Ovary (tissue), 9 donors: ENCODE results near the gene ITPK1. TPM values are rescaled to one million over a fixed set of nuclear protein-coding genes. Genes with fewer than 3 reads are reported as not detected.

Experiments used
- DNase-seq, 5 donors: peaks; one replicate each; pipeline ENCODE4 v3.0.0-alpha.2; 2019 to 2020
- H3K27ac ChIP-seq, 2 donors: fragments of 200-600 bp; one replicate each; pipeline versions ENCODE4 v1.5.1 to v1.8.0; 2019 to 2022
- H3K27me3 ChIP-seq: fragments of 200-600 bp; one replicate; pipeline ENCODE4 v1.8.0; 2022
- H3K36me3 ChIP-seq: fragments of 200-600 bp; sonication (generic); one replicate; pipeline ENCODE4 v1.5.1; 2019
- H3K4me1 ChIP-seq: one replicate; pipeline ENCODE4 v1.8.1; 2013; ENCODE audit warnings: mild to moderate bottlenecking, moderate library complexity; ENCODE audit not compliant: insufficient read depth
- H3K4me3 ChIP-seq: fragments of 200-600 bp; sonication (generic); one replicate; pipeline ENCODE4 v1.5.1; 2017
- H3K9me3 ChIP-seq, 2 donors: fragments of 200-600 bp in 1 of 2; sonication (generic) in 1 of 2; one replicate each; pipeline versions ENCODE4 v1.5.1 to v1.8.1; 2013 to 2019; ENCODE audit warnings: mild to moderate bottlenecking in 1 of 2, moderate library complexity in 1 of 2
- EP300 ChIP-seq: sonication (generic); formaldehyde crosslinking; IDR thresholded peaks from one replicate; pipeline ENCODE4 v1.6.1; 2017; ENCODE audit warnings: antibody characterized with exemption
- POLR2A ChIP-seq: fragments of 450-650 bp; IDR thresholded peaks from one replicate; pipeline ENCODE4 v1.6.1; 2017; ENCODE audit warnings: antibody characterized with exemption, mild to moderate bottlenecking, moderate library complexity
- WGBS, 3 donors: extraction: QIAGEN DNeasy Blood & Tissue Kit in 1 of 3; methylation state at CpG; one replicate each; pipeline versions ENCODE4 v1.1.5 to v1.1.7; 2013 to 2017; 5-methylcytosine and 5-hydroxymethylcytosine counted together
- intact Hi-C, 4 donors: fragments of 100-400 bp; cut with DNase I; formaldehyde crosslinking; loops; one replicate each; pipeline versions ENCODE4 v1.11.0 to v1.15.1; 2022 to 2023
- polyA plus RNA-seq, 2 donors: library from polyadenylated mRNA; stranded (reverse); fragments of 200-250 nt in 1 of 2; fragments of 350-450 nt in 1 of 2; fragmentation: Illumina TruSeq in 1 of 2; extraction: RNeasy Lipid Tissue Mini Kit (QIAGEN cat#74804) in 1 of 2; gene quantifications; one replicate each; pipeline ENCODE4 v1.2.3, GENCODE V29; 2013 to 2014
- total RNA-seq, 7 donors: library from RNA; depleted of rRNA in 2 of 7; stranded (reverse); fragments of >200 nt in 2 of 7; fragmentation: NEBNext Ultra II Directional in 3 of 7; extraction: Animal tissue kit (Norgen Biotek cat#: 25700) in 3 of 7; gene quantifications; one replicate each; pipeline versions ENCODE4 v1.1.0 to v1.2.4, GENCODE V29; 2016 to 2023
- TF ChIP-seq, protein P1 (sequence below), 3 donors: fragments of 450-650 bp in 2 of 3; fragments of 200-600 bp in 1 of 3; IDR thresholded peaks; one replicate each; pipeline versions ENCODE4 v1.5.1 to v1.8.0; 2016 to 2022; ENCODE audit warnings: antibody characterized with exemption in 3 of 3, mild to moderate bottlenecking in 1 of 3
- donor health status: DM: no; HTN: no; CAD: no; lungs with moderate emphysema.
- donor health status: DM: no; HTN: no; CAD: no.
- donor health status: Bipolar disorder and iron deficiency.
- donor health status: DM: yes; HTN: yes; CAD: no.
- donor health status: DM: no; HTN: no; CAD: no.
- donor health status: DM: yes; HTN: yes; CAD: no.

ITPK1 gene
- total and polyA plus RNA-seq, 9 donors, result 23.6 to 57.8 (median 49.3) TPM

DNA sequence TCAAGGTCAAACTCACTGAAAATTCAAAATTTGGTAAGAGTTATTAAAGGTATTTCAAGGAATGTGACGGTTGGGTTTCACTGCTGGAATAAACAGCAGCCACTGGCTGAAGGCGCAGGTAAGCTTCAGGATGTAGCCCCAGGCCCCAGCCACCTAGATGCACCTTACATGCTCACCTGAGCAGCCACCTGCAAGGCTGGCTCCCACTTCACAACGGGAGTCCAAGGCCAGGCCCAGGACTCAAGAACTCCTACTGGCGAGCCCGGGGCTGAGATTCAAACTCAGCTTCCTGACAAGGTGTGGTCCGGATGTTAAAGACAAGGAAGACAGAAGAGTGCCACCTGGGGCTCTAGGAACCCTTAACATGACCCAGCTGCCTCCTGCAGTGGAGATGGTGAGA, 78.4 kb downstream of the ITPK1 start:
- 40 to 54% (median 44%) methylated on average over 6 of the region's 6 CpGs for WGBS, 3 donors
- intact Hi-C loops, result no loop called here
- no peaks in the 10 kb centered on the region for H3K36me3 ChIP-seq
- peaks cover 20% of the 10 kb centered on the region for H3K4me1 ChIP-seq
- no peak for DNase-seq
- peak overlapping the region; percentile 1 to 73 for H3K27ac ChIP-seq
- TF ChIP-seq POLR2A, result no peak
- no peak for TF ChIP-seq EP300
- TF ChIP-seq, protein P1, sequence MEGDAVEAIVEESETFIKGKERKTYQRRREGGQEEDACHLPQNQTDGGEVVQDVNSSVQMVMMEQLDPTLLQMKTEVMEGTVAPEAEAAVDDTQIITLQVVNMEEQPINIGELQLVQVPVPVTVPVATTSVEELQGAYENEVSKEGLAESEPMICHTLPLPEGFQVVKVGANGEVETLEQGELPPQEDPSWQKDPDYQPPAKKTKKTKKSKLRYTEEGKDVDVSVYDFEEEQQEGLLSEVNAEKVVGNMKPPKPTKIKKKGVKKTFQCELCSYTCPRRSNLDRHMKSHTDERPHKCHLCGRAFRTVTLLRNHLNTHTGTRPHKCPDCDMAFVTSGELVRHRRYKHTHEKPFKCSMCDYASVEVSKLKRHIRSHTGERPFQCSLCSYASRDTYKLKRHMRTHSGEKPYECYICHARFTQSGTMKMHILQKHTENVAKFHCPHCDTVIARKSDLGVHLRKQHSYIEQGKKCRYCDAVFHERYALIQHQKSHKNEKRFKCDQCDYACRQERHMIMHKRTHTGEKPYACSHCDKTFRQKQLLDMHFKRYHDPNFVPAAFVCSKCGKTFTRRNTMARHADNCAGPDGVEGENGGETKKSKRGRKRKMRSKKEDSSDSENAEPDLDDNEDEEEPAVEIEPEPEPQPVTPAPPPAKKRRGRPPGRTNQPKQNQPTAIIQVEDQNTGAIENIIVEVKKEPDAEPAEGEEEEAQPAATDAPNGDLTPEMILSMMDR (IDR thresholded peaks at IDR 0.05), result no peak
- H3K9me3 ChIP-seq, result no peaks in the 10 kb centered on the region
- no peak overlapping the region for H3K4me3 ChIP-seq
- H3K27me3 ChIP-seq, result no peaks in the 10 kb centered on the region

DNA sequence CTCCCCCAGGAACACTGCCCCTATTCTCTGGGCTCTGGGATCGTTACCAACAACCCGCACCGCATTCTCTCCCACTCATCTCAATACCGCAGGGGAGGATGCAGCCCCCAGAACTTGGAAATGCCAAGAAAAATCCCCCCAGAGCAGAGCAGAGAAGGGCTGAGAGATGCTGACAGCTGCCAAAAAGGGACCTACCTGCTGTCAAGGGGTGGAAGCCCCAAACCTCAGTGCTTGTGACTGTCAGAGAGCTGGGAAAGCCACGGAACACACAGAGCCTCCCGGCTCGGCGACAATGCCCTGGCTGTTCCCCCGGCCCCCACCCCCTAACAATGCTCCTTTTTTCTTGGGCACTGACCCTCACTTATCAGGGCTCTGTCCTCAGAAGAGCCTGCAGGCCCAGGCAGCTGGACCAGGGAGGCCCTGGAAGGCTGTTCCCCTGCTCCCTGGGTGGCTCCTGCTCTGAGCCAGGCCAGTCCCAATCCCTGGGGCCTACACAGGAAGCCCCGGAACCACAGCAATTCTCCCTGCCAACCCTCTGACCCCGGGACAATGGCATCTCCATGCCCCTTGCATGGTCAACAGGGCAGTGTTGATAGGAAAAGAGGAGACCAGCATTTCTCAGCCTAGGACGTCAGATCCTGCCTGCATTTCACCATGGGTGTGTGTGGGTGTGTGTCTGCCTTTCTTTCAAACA, 78.9 kb downstream of the ITPK1 start:
- no peaks in the 10 kb centered on the region for H3K36me3 ChIP-seq
- H3K4me1 ChIP-seq, result peaks cover 20% of the 10 kb centered on the region
- TF ChIP-seq POLR2A (no peak), EP300 (no peak)
- TF ChIP-seq, protein P1 (IDR thresholded peaks at IDR 0.05), result no peak
- H3K27me3 ChIP-seq, result no peaks in the 10 kb centered on the region
- H3K4me3 ChIP-seq, result no peak overlapping the region
- peak in 3 of 5 donors; percentile 41 to 55 (median 45) for DNase-seq
- WGBS, 3 donors, result 26 to 49% (median 28%) methylated on average over 12 of the region's 12 CpGs
- H3K27ac ChIP-seq, result peak overlapping the region; percentile 1 to 73
- intact Hi-C loops, result no loop called here
- H3K9me3 ChIP-seq, result no peaks in the 10 kb centered on the region

DNA sequence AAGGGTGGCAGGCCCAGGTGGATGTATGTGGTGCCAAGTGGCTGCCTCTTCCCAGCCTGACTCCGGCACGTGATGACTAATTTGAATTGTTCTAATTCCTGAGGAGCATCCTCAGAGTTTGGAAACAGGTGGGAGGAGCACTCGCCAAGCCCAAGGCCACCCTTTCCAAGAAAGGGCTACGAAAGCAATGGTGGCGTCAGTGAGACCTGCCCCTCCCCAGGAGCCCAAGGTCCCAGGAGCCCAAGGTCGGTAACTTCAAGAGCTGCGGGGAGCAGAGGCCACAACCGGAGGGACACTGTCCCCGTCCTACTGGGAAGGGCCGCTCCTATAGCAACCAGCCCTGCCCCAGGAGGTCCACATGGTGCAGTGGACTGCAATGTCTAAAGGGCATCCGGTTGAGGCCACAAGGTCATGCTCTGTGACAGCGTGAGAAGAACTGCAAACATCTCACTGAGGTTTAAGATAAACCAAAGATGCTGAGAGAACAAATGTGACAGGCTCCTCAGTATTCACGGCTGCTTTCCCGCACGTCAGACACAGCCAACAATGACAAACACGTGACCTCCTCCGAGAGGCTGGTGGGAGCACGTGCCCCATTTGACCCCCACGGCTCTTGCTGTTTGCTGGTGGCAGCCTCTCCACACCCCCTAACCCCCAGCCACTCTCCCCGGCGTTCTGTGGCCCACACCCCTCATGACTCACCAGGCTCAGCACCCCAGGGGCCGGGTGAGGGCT, 79.6 kb downstream of the ITPK1 start:
- Histone ChIP-seq H3K4me3 (no peak overlapping the region), H3K27ac (peak overlapping the region; percentile 52 to 73), H3K4me1 (peaks cover 20% of the 10 kb centered on the region), H3K36me3 (no peaks in the 10 kb centered on the region), H3K9me3 (no peaks in the 10 kb centered on the region), H3K27me3 (no peaks in the 10 kb centered on the region)
- TF ChIP-seq EP300 (no peak), POLR2A (no peak)
- 41 to 51% (median 48%) methylated on average over 22 of the region's 22 CpGs for WGBS, 3 donors
- intact Hi-C loops, result no loop called here
- DNase-seq, result peak; percentile 62 to 79 (median 73)

DNA sequence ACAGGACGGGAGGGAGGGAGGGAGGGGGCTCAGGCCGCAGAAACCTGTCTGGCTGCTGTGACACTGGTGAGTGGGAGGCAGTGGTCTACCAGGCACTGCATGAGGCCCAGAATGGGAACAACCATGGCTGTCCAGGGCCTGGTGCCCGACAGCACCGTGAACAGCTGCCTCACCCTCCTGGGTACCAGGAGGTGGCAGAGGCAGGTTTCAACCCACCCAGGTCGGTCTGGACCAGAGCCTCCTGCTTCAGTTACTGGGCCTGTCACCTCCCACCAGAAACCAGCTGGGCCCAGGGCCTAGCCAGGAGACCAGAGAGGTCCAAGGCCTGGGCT, 80.2 kb downstream of the ITPK1 start:
- no peak for TF ChIP-seq POLR2A
- no peak for TF ChIP-seq EP300
- TF ChIP-seq, protein P1 (IDR thresholded peaks at IDR 0.05), result no peak
- WGBS, 3 donors, result 71 to 92% (median 92%) methylated on average over 3 to 5 of the region's 5 CpGs
- intact Hi-C loops, result no loop called here
- H3K36me3 ChIP-seq, result no peaks in the 10 kb centered on the region
- no peaks in the 10 kb centered on the region for H3K27me3 ChIP-seq
- H3K4me3 ChIP-seq, result no peak overlapping the region
- no peaks in the 10 kb centered on the region for H3K9me3 ChIP-seq
- H3K27ac ChIP-seq, result peak overlapping the region in 1 of 2 donors; percentile 73
- H3K4me1 ChIP-seq, result peaks cover 20% of the 10 kb centered on the region
- DNase-seq, result no peak

DNA sequence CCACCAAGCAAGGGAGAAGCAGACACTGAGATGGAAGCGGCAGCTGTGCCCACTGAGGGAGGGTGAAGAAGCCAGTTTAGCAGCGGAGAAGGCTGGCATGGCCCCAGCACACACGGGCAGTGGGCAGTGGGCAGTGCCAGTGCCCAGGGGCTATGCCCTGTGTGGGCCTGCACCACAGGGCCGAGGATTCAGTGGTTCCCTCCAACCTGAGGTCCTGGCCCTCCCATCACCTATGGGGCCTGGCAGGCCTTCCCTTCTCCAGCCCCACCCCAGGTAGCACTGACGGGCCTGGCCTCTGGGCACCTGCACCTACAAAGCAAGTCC, 81.1 kb downstream of the ITPK1 start:
- Histone ChIP-seq H3K27me3 (no peaks in the 10 kb centered on the region), H3K36me3 (no peaks in the 10 kb centered on the region), H3K9me3 (no peaks in the 10 kb centered on the region), H3K27ac (no peak overlapping the region), H3K4me1 (peaks cover 20% of the 10 kb centered on the region), H3K4me3 (no peak overlapping the region)
- intact Hi-C loops, result no loop called here
- whole genome bisulfite sequencing, 3 donors, result 94 to 96% (median 95%) methylated on average over 5 of the region's 5 CpGs
- TF ChIP-seq, protein P1 (IDR thresholded peaks at IDR 0.05), result no peak
- TF ChIP-seq EP300 (no peak), POLR2A (no peak)
- DNase-seq, result no peak
